Progenitor cell of endocrine pancreas (in vitro differentiated cells): ENCODE results near the gene NFATC2IP. TPM values are rescaled to one million over a fixed set of nuclear protein-coding genes. Genes with fewer than 3 reads are reported as not detected.

ENCODE experiments used
- DNase-seq: peaks from one replicate; pipeline ENCODE4 v3.0.0; 2021; ENCODE audit warnings: low spot score; ENCODE audit not compliant: unreplicated experiment
- H3K27ac Mint-ChIP-seq: 2 replicates; pipeline ENCODE4 v1.8.0; 2021; ENCODE audit warnings: mild to moderate bottlenecking, moderate library complexity, mixed read lengths
- H3K27me3 Mint-ChIP-seq: 2 replicates; pipeline ENCODE4 v1.8.0; 2021; ENCODE audit warnings: mixed read lengths
- H3K36me3 Mint-ChIP-seq: 2 replicates; pipeline ENCODE4 v1.8.0; 2022; ENCODE audit warnings: mixed read lengths; ENCODE audit not compliant: insufficient read depth
- H3K4me1 Mint-ChIP-seq: 2 replicates; pipeline ENCODE4 v1.8.0; 2021; ENCODE audit warnings: low read depth, mixed read lengths
- H3K4me3 Mint-ChIP-seq: 2 replicates; pipeline ENCODE4 v1.8.0; 2021; ENCODE audit warnings: low read depth, mild to moderate bottlenecking, moderate library complexity, mixed read lengths
- H3K9me3 Mint-ChIP-seq: 2 replicates; pipeline ENCODE4 v1.8.0; 2021; ENCODE audit warnings: low read depth, mixed read lengths
- CTCF ChIP-seq: fragments of 200-600 bp; sonication (generic); IDR thresholded peaks from one replicate; pipeline ENCODE4 v1.5.0; 2021; ENCODE audit warnings: antibody characterized with exemption, mild to moderate bottlenecking; ENCODE audit not compliant: unreplicated experiment
- total RNA-seq: library from RNA; stranded (reverse); gene quantifications from 2 replicates; pipeline ENCODE4 v1.2.1, GENCODE V29; 2021

The NFATC2IP gene
- total RNA-seq, 1 donor from 2014 or later = 77.1 TPM

DNA sequence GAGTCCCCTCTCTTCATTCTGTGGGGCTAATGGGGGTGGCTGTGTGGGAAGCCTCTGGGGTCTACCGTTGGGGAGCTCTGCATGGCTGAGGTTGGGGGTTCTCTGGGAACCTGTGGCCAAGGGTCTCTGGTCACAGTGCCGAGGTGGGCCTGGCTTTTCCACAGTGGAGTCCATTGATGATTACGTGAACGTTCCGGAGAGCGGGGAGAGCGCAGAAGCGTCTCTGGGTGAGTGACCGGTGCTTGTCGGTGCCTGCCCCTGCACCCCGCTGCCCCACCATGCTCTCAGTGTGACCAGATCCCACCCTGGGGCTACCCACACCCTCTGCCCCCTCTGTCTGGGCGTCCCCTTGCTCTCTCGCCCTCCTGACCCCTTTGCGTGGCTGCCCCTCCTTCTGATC is 38.6 kb downstream of the NFATC2IP start:
- Mint-ChIP-seq H3K36me3 (peaks cover 10% of the 10 kb centered on the region), H3K27ac (no peak overlapping the region), H3K9me3 (no peaks in the 10 kb centered on the region), H3K27me3 (no peaks in the 10 kb centered on the region), H3K4me3 (no peak overlapping the region), H3K4me1 (no peaks in the 10 kb centered on the region)
- no peak for TF ChIP-seq CTCF
- no peak for DNase-seq

- Mint-ChIP-seq H3K27ac (no peak overlapping the region), H3K9me3 (no peaks in the 10 kb centered on the region), H3K4me3 (no peak overlapping the region), H3K36me3 (peaks cover 10% of the 10 kb centered on the region), H3K4me1 (no peaks in the 10 kb centered on the region), H3K27me3 (no peaks in the 10 kb centered on the region)
- TF ChIP-seq CTCF = no peak
- no peak for DNase-seq
These were observed 39.8 kb downstream of the NFATC2IP start for GRCh38 chr16:28990375-28991040.

DNA sequence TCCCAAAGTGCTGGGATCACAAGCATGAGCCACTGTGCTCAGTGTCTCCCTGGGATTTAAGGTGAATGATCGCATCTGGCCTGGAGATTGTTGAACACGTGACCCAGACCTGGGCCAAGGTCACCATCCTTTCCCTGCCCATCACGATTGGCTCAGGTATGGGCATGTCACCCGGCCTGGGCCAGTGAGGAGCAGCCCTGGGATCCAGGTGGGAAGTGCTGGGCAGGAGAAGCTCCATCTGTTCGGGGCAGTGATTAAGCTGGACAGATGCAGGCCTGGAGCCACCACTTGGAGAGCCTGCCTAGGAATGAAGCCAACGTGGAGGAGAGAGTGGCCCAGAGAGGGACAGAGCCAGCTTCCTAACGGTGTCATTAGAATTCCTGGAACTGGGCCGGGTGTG is 41.0 kb downstream of the NFATC2IP start:
- Mint-ChIP-seq H3K36me3 (peaks cover 10% of the 10 kb centered on the region), H3K4me3 (no peak overlapping the region), H3K27ac (no peak overlapping the region), H3K9me3 (no peaks in the 10 kb centered on the region), H3K4me1 (no peaks in the 10 kb centered on the region), H3K27me3 (no peaks in the 10 kb centered on the region)
- no peak for DNase-seq
- TF ChIP-seq CTCF = no peak

- no peak for TF ChIP-seq CTCF
- Mint-ChIP-seq H3K27ac (no peak overlapping the region), H3K27me3 (no peaks in the 10 kb centered on the region), H3K9me3 (no peaks in the 10 kb centered on the region), H3K36me3 (peaks cover 5% of the 10 kb centered on the region), H3K4me3 (no peak overlapping the region), H3K4me1 (no peaks in the 10 kb centered on the region)
- DNase-seq = no peak
These were observed 41.8 kb downstream of the NFATC2IP start for GRCh38 chr16:28992496-28992895.

- no peak overlapping the region for H3K27ac Mint-ChIP-seq
- H3K36me3 Mint-ChIP-seq = no peaks in the 10 kb centered on the region
- H3K4me1 Mint-ChIP-seq = no peaks in the 10 kb centered on the region
- DNase-seq = no peak
- TF ChIP-seq CTCF = no peak
- H3K4me3 Mint-ChIP-seq = no peak overlapping the region
- H3K9me3 Mint-ChIP-seq = no peaks in the 10 kb centered on the region
- H3K27me3 Mint-ChIP-seq = peaks cover 17% of the 10 kb centered on the region
These were observed 48.1 kb downstream of the NFATC2IP start for GRCh38 chr16:28998837-28999236.
